ENCODE measurements around the gene FTO. TPM values are rescaled to one million over a fixed set of nuclear protein-coding genes. Genes with fewer than 3 reads are reported as not detected.

FTO gene
- total RNA-seq, 1 experiment from 2014 or later: 57.4 TPM

DNA sequence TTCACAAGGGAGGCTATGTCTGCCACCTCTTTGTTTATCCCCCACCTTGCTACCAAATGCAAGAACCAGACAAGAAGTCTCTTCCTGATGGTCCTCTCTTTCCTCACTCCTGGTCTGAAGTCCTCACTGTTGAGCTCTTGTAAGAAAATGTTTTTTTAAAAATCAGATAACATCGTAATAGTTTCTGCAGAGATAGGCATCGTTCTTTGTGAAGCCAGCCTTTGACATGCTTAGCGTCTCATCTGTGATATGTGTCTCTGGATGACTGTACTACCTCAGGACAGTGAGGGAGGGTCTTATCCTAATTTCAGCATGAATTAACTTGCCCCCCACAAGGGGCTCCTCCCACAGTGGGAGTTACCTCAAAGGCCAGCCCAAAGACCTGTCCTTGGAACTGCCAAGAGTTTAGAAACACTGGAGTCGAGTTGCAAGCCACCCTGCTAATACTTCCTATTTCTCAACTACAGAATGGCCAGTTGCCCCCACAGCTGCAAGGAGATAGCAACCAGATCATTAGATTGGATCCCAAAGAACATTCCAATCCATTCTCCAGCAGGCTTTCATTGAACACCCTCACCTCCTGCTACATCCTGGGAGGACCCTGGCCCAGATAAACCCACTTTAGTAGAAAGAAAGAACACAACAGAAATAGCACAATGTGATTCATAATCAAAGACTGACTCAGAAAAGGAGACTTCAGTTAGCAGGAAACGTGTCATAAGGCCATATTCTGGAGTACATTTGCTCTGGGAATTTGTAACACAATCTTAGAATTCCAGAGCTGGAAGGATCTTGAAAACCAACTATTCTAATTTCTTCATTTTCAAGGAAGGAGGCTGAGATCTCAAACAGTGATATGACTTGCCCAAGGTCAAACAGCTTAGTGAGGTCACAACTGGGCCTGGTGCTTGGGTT is 431.7 kb downstream of the FTO start:
- peaks cover 14% of the 10 kb centered on the region for H3K4me1 Mint-ChIP-seq
- no peak overlapping the region for H3K27ac Mint-ChIP-seq
- H3K36me3 Mint-ChIP-seq: no peaks in the 10 kb centered on the region; the same call in 1 of the 2 replicates
- H3K4me3 Mint-ChIP-seq: no peak overlapping the region
- peaks cover 38% of the 10 kb centered on the region for H3K9me3 Mint-ChIP-seq
- TF ChIP-seq HMGXB4 (CRISPR knock-in tag; IDR thresholded peaks at IDR 0.05): no peak
- TF ChIP-seq, protein P1, sequence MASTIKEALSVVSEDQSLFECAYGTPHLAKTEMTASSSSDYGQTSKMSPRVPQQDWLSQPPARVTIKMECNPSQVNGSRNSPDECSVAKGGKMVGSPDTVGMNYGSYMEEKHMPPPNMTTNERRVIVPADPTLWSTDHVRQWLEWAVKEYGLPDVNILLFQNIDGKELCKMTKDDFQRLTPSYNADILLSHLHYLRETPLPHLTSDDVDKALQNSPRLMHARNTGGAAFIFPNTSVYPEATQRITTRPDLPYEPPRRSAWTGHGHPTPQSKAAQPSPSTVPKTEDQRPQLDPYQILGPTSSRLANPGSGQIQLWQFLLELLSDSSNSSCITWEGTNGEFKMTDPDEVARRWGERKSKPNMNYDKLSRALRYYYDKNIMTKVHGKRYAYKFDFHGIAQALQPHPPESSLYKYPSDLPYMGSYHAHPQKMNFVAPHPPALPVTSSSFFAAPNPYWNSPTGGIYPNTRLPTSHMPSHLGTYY (CRISPR knock-in tag; IDR thresholded peaks at IDR 0.05): no peak
- no peak for TF ChIP-seq KAT7 (CRISPR knock-in tag; IDR thresholded peaks at IDR 0.05; ENCODE audit: borderline replicate concordance)
- no peak for TF ChIP-seq OVOL2 (CRISPR knock-in tag; IDR thresholded peaks at IDR 0.05; ENCODE audit: borderline replicate concordance)
- no peak for TF ChIP-seq CTCF (IDR thresholded peaks at IDR 0.05)
- TF ChIP-seq ZNF416 (CRISPR knock-in tag; IDR thresholded peaks at IDR 0.05): no peak
- TF ChIP-seq FOXP1 (CRISPR knock-in tag; IDR thresholded peaks at IDR 0.05; ENCODE audit: borderline replicate concordance): no peak
- no peak for TF ChIP-seq NFATC4 (CRISPR knock-in tag; IDR thresholded peaks at IDR 0.05)
- no peak for TF ChIP-seq MYBL2 (CRISPR knock-in tag; IDR thresholded peaks at IDR 0.05)
- TF ChIP-seq, protein P2, sequence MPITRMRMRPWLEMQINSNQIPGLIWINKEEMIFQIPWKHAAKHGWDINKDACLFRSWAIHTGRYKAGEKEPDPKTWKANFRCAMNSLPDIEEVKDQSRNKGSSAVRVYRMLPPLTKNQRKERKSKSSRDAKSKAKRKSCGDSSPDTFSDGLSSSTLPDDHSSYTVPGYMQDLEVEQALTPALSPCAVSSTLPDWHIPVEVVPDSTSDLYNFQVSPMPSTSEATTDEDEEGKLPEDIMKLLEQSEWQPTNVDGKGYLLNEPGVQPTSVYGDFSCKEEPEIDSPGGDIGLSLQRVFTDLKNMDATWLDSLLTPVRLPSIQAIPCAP (CRISPR knock-in tag; IDR thresholded peaks at IDR 0.05): no peak
- TF ChIP-seq NFE2L1 (CRISPR knock-in tag; IDR thresholded peaks at IDR 0.05): no peak
- no peak for TF ChIP-seq NR2C2 (CRISPR knock-in tag; IDR thresholded peaks at IDR 0.05)
- TF ChIP-seq ESRRA (CRISPR knock-in tag; IDR thresholded peaks at IDR 0.05; ENCODE audit: borderline replicate concordance): no peak
- no peak for TF ChIP-seq ZNF121 (CRISPR knock-in tag; IDR thresholded peaks at IDR 0.05)
- no peak for TF ChIP-seq SMAD3 (CRISPR knock-in tag; IDR thresholded peaks at IDR 0.05; ENCODE audit: borderline replicate concordance)
- no peak for TF ChIP-seq GABPB1 (CRISPR knock-in tag; IDR thresholded peaks at IDR 0.05)
- no peak for TF ChIP-seq ZNF219 (CRISPR knock-in tag; IDR thresholded peaks at IDR 0.05; ENCODE audit: borderline replicate concordance)
- CTCF ChIA-PET: interaction anchor here (0.7 kb wide), 1 partner anchor 11 kb away, joined by 3 read pairs; no protein-coding TSS in a partner anchor
- H3K27me3 Mint-ChIP-seq (ENCODE audit: low read depth): peaks cover 5% of the 10 kb centered on the region
- no peak for DNase-seq (ENCODE audit: low spot score)
- POLR2A ChIA-PET: no interaction called here
- no peak for ATAC-seq

GRCh38 chr16:54136276-54136625 is 432.3 kb downstream of the FTO start:
- H3K4me3 Mint-ChIP-seq: no peak overlapping the region
- H3K27ac Mint-ChIP-seq: no peak overlapping the region
- POLR2A ChIA-PET: no interaction called here
- DNase-seq (ENCODE audit: low spot score) (no peak), ATAC-seq (no peak)
- CTCF ChIA-PET: interaction anchor here (0.7 kb wide), 1 partner anchor 11 kb away, joined by 3 read pairs; no protein-coding TSS in a partner anchor
- H3K36me3 Mint-ChIP-seq: no peaks in the 10 kb centered on the region; the same call in 1 of the 2 replicates
- H3K27me3 Mint-ChIP-seq (ENCODE audit: low read depth): peaks cover 5% of the 10 kb centered on the region; the same call in 1 of the 2 replicates
- H3K9me3 Mint-ChIP-seq: peaks cover 34% of the 10 kb centered on the region
- H3K4me1 Mint-ChIP-seq: peaks cover 14% of the 10 kb centered on the region
- no peak for TF ChIP-seq ARID4B (CRISPR knock-in tag; IDR thresholded peaks at IDR 0.05; ENCODE audit: borderline replicate concordance)
- no peak for TF ChIP-seq HMGA2 (CRISPR knock-in tag; IDR thresholded peaks at IDR 0.05)
- TF ChIP-seq, protein P3, sequence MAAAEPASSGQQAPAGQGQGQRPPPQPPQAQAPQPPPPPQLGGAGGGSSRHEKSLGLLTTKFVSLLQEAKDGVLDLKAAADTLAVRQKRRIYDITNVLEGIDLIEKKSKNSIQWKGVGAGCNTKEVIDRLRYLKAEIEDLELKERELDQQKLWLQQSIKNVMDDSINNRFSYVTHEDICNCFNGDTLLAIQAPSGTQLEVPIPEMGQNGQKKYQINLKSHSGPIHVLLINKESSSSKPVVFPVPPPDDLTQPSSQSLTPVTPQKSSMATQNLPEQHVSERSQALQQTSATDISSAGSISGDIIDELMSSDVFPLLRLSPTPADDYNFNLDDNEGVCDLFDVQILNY (CRISPR knock-in tag; IDR thresholded peaks at IDR 0.05): no peak
- no peak for TF ChIP-seq ZNF423 (CRISPR knock-in tag; IDR thresholded peaks at IDR 0.05)
